NCI-H2196 (cell line): ENCODE measurements around the gene OR10J5.
"Not testable (repeated sequence)": the region's sequence is repeated elsewhere in the genome, so short reads cannot be mapped to it uniquely, and the experiment has no call there.

Experiments used
- DNase-seq: peaks from one replicate; lab custom pipeline; 2025; ENCODE audit not compliant: unreplicated experiment; lab: John Stamatoyannopoulos, UW

OR10J5 gene, protein sequence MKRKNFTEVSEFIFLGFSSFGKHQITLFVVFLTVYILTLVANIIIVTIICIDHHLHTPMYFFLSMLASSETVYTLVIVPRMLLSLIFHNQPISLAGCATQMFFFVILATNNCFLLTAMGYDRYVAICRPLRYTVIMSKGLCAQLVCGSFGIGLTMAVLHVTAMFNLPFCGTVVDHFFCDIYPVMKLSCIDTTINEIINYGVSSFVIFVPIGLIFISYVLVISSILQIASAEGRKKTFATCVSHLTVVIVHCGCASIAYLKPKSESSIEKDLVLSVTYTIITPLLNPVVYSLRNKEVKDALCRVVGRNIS

GRCh38 chr1:159535907-159536306 is at the start of gene OR10J5:
Gene OR10J5 (minus strand): TSS chr1:159536007. CDS start chr1:159536007, 0 bp downstream.
- DNase-seq = no peak

DNA sequence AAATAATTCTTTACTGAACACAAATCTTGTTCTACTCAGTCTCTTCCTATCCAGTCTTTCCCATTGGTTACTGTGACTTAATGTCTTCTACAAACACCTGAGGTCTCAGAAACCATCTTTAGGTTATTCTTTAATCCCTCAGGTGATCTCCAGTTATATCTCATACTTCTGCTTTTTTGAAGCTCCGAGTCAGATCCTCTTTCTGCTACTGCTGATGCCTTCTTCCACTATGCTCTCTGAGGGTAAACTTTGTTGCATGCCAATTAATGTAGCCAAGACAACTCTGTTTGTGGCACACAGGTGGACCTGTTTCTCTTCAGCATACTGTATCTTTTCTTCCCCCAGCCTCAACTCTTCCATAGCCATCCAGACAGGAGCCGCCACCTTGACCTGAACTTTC is 48.7 kb upstream of the OR10J5 start:
- no peak for DNase-seq

GRCh38 chr1:159581422-159581821 is 45.6 kb upstream of the OR10J5 start:
- no peak for DNase-seq

- no peak for DNase-seq
These were observed 44.5 kb upstream of the OR10J5 start for GRCh38 chr1:159580340-159580739.

- DNase-seq = no peak
These were observed 41.6 kb upstream of the OR10J5 start for GRCh38 chr1:159577446-159577845.

DNA sequence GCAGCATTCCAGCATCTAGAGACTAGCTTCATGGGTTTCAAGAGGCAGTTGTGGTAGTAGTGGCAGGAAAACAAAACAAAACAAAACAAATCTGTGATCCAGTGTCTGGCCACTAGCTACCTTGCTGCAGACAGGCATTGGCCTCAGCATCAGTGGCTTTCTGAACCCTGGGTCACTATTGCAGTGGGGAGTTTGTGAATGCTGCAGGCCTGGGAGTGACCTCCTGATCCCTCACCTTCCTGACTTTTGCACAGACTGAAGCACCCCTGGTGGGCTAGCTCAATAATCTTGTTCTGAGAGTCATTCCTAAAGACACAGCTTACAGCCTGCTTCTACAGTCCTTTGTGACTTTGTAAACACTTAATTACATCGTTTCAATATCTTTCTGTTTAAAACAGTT is 26.9 kb upstream of the OR10J5 start:
- no peak for DNase-seq

DNA sequence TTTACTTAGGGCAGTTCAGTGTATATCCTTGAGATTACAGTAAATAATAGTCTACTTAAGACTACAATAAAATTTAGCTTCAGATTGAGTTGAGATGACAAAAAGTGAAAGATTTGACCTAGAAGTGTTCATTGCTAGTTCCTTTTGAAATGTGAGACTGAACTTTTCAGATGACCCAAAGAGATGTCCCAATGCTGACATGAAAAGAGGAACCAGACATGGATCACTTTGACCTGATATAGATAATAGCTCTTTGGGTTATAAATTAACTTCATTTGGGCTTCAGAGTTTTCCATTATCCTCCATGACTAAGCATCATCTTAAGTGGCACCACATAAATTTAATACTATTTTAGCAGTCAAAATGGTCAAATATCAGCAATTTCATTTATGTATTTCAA is 25.7 kb upstream of the OR10J5 start:
- DNase-seq = no peak

- no peak for DNase-seq
These were observed 24.8 kb upstream of the OR10J5 start for GRCh38 chr1:159560599-159560998.

GRCh38 chr1:159556931-159557369 is 21.1 kb upstream of the OR10J5 start:
- DNase-seq = no peak

DNA sequence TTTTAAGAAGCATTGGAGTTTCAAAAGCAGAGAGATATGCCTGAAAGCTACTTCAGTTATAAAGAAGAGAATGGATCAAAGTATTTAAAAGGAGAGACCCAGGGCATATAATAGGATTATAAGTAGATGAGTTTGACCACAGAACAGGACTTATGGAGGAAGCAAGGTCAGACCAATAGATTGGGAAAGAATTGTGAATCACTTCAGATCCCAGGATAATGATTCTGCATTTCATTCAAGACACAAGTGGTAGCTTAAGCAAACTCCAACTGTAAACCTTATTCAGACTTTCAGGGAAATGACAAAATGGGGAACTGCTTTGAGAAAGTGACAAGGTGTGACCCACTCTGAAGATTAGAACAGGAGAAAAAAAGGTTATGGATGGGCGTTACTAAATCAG is 18.9 kb upstream of the OR10J5 start:
- no peak for DNase-seq

- DNase-seq = no peak
These were observed 18.5 kb upstream of the OR10J5 start for GRCh38 chr1:159554261-159554660.

DNA sequence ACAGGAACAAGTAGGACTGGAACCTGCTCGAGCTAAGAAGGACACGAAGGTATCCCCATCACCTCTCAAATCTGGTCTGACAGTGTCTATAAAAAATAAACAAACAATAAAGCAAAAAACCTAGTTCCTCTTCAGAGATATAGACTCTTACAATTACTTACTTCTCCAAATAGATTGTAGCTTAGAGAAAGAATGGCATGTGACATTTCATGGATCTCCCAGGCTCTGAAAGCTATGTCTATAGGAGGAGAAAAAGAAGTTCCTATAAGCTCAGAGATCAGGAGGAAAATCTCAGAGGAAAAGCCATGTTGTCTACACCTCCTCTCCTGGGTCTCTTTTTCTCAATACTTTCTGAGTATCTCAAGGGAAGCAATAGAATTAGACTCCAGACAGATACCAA is 12.3 kb upstream of the OR10J5 start:
- no peak for DNase-seq

DNA sequence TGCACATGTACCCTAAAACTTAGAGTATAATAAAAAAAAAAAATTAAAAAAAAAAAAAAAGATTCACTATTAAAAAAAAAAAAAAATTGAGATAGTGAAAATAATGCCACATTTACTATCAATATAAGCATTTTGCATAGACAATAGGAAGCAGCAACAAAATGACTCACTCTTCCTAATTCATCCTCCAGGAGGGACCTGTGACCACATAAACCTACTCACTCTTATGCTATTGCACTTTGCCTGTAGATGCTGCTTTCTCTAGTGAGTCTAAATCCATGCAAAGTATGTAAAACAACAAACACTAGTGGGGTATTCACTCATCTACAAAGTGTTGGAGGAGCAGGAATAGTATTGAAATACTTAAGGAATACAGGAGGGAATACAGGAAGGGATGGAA is 2.9 kb downstream of the OR10J5 start:
- DNase-seq = no peak

- DNase-seq = not testable (repeated sequence)
These were observed 11.0 kb downstream of the OR10J5 start for GRCh38 chr1:159524792-159525191.

GRCh38 chr1:159510229-159510541 is 25.6 kb downstream of the OR10J5 start:
- no peak for DNase-seq

GRCh38 chr1:159509440-159510228 is 26.2 kb downstream of the OR10J5 start:
- no peak for DNase-seq

DNA sequence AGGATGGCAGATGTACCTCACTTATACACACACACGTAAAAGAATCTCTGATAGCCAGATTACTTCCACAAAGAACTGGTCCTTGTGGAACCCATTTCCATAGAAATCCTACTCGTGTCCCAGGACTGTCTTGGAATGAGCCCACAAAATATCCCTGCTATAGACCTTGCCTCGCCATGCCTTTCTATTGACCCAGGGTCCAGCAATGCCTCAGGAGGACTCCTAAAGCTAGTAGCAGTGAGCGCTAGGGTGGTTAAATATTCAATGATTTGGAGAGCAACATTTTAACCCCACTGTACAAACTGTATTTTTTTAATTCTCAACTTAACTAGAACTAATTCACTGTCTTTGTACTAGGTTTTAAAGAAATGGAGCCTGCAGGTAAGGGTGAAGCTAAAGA is 26.9 kb downstream of the OR10J5 start:
- no peak for DNase-seq

DNA sequence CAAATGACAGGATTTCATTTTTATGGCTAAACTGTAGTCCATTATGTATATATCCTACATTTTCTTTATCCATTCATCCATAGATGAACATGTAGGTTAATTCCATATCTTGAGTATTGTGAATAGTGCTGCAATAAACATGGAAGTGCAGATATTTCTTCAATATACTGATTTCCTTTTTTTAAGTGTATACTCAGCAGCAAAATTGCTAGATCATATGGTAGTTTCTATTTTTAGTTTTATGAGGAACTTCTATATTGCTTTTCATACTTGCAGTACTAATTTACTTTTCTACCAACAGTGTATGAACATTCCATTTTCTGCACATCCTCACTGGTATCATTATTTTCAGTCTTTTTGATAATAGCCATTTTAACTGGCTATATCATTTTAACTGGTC is 30.1 kb downstream of the OR10J5 start:
- no peak for DNase-seq

GRCh38 chr1:159501082-159501481 is 34.7 kb downstream of the OR10J5 start:
- DNase-seq = no peak

DNA sequence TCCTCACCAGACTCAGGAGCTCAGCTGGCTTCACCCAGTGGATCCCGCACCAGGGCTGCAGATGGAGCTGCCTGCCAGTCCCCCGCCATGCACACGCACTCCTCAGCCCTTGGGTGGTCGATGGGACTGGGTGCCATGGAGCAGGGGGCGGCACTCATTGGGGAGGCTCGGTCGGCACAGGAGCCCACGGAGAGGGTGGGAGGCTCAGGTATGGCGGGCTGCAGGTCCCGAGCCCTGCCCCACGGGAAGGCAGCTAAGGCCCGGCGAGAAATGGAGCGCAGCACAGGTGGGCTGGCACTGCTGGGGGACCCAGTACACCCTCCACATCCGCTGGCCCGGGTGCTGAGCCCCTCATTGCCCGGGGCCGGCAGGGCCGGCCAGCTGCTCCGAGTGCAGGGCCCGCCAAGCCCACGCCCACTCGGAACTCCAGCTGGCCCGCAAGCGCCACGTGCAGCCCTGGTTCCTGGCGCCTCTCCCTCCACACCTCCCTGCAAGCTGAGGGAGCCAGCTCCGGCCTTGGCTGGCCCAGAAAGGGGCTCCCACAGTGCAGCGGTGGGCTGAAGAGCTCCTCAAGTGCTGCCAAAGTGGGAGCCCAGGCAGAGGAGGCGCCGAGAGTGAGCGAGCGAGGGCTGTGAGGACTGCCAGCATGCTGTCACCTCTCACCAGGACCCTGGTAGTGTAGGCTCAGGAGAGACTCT is 41.1 kb downstream of the OR10J5 start:
- DNase-seq = not testable (repeated sequence)

DNA sequence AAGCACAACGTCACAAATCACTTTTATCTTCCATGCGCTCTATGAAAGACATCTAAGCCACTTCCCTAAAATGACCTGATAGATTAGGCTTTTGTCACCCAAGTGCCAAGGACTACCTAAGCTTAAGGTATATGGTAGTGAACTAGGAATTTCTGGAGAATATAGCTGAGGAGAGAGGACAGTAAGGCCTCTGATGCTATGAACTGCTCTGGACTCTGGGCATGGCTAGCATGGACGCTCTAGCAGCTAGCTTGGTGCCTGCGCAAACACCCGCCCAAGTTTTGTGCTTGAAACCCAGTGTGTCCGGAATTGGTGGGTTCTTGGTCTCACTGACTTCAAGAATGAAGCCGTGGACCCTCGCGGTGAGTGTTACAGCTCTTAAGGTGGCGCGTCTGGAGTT is 42.5 kb downstream of the OR10J5 start:
- no peak for DNase-seq
